ENCODE results near the gene TNN. TPM values are rescaled to one million over a fixed set of nuclear protein-coding genes. Genes with fewer than 3 reads are reported as not detected.

The TNN gene, protein sequence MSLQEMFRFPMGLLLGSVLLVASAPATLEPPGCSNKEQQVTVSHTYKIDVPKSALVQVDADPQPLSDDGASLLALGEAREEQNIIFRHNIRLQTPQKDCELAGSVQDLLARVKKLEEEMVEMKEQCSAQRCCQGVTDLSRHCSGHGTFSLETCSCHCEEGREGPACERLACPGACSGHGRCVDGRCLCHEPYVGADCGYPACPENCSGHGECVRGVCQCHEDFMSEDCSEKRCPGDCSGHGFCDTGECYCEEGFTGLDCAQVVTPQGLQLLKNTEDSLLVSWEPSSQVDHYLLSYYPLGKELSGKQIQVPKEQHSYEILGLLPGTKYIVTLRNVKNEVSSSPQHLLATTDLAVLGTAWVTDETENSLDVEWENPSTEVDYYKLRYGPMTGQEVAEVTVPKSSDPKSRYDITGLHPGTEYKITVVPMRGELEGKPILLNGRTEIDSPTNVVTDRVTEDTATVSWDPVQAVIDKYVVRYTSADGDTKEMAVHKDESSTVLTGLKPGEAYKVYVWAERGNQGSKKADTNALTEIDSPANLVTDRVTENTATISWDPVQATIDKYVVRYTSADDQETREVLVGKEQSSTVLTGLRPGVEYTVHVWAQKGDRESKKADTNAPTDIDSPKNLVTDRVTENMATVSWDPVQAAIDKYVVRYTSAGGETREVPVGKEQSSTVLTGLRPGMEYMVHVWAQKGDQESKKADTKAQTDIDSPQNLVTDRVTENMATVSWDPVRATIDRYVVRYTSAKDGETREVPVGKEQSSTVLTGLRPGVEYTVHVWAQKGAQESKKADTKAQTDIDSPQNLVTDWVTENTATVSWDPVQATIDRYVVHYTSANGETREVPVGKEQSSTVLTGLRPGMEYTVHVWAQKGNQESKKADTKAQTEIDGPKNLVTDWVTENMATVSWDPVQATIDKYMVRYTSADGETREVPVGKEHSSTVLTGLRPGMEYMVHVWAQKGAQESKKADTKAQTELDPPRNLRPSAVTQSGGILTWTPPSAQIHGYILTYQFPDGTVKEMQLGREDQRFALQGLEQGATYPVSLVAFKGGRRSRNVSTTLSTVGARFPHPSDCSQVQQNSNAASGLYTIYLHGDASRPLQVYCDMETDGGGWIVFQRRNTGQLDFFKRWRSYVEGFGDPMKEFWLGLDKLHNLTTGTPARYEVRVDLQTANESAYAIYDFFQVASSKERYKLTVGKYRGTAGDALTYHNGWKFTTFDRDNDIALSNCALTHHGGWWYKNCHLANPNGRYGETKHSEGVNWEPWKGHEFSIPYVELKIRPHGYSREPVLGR (N-terminal part only)
- total RNA-seq = under 0.01 TPM in 1 of 2 replicates, not detected in the other

GRCh38 chr1:175067362-175068106 is at the start of gene TNN:
TSS of gene TNN (plus strand) at chr1:175067833. CDS start at chr1:175077419, 9,586 bp downstream.

DNA sequence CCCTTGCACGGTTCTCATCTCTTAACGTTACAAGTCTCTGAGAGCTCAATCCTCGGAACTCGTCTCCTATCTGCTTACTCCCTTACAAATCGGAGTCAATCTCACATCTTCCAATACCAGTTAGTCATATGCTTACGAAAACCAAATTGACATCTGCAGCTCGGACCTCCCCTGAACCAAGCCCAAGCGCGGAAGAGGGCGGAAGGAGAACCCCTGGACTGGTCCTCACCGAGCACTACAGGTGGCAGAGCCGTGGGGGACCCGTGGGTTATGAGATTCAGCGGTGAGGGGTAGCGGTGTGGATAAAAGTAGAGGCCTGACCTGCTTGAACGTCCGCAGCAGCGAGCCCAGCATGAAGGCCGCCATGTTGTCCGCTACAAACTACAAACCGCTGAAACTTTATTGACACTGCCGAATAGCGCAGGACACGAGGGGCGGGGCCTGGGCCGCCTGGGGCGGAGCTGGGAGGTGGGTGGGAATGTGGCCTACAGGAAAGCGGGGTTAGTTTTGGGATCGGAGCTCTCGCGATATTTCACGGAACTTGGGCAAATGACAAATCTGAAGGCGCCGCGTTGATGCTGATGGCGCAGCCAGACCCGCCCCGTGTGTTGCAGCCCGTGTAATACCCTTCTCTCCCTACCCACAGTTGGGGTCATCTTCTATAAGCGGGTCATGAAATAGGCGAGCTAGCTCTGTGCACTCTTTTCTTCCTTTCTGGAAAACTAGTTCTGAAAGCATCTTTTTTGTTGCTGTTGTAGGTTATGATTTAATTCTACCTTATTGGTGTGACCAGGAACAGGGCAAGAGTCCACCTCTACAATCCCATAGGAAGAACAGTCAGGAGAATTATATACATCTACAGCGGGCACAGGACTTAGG is 44.4 kb upstream of the TNN start, which contains the start of gene MRPS14:
TSS of gene MRPS14 (minus strand) at position 383 of the 879 bp plus-strand sequence. CDS start at position 366, 17 bp downstream.

GRCh38 chr1:175192630-175193526 is 125.2 kb downstream of the TNN start, which contains the start of gene KIAA0040:
TSS of gene KIAA0040 (minus strand) at chr1:175192776. CDS start at chr1:175161013, 31,763 bp downstream.

Small RNA genes lying within 50 kb of the gene (small RNA-seq; reads per million reads assigned to genes)
- gene RF00019 = not detected

Other genes with a start within 250 kb of the TNN start
- gene CACYBP, start 67.9 kb upstream of the TNN start, total RNA-seq = 43.1 and 63.9 TPM in 2 replicates
- 18.9 and 23.0 TPM in 2 replicates for gene MRPS14, start 44.4 kb upstream of the TNN start, total RNA-seq
- 0.49 and 0.81 TPM in 2 replicates for gene KIAA0040, start 124.9 kb downstream of the TNN start, total RNA-seq